Measurements from ENCODE around the gene MRPL52.
A peak's percentile ranks its signal among the peaks of the same experiment; 100 is the strongest.
"Not testable (repeated sequence)": the region's sequence is repeated elsewhere in the genome, so short reads cannot be mapped to it uniquely, and the experiment has no call there.

Gene MRPL52

GRCh38 chr14:22808388-22809209, 21.1 kb upstream of the MRPL52 start:
- DNase-seq (ENCODE audit: low spot score) (no peak), FAIRE-seq (no peak)

GRCh38 chr14:22811722-22812121, 18.0 kb upstream of the MRPL52 start:
- no peak for FAIRE-seq

GRCh38 chr14:22812744-22813143, 16.9 kb upstream of the MRPL52 start:
- no peak for FAIRE-seq
- DNase-seq (ENCODE audit: low spot score), result no peak

More at GRCh38 chr14:22811722-22812121, 18.0 kb upstream of the MRPL52 start:
- no peak for DNase-seq (ENCODE audit: low spot score)

- FAIRE-seq (no peak), DNase-seq (ENCODE audit: low spot score) (no peak)
Measured at GRCh38 chr14:22813145-22813544, 16.5 kb upstream of the MRPL52 start.

GRCh38 chr14:22814373-22814772, 15.3 kb upstream of the MRPL52 start:
- DNase-seq (ENCODE audit: low spot score) (no peak), FAIRE-seq (no peak)

- DNase-seq (ENCODE audit: low spot score) (no peak), FAIRE-seq (no peak)
Measured at GRCh38 chr14:22814941-22815713, 14.6 kb upstream of the MRPL52 start, which contains the start of gene SLC7A7. TSS of gene SLC7A7 (minus strand) at chr14:22815435. CDS start at chr14:22813398, 2,037 bp downstream.

GRCh38 chr14:22819151-22819988, 10.3 kb upstream of the MRPL52 start:
- DNase-seq (ENCODE audit: low spot score), result no peak

GRCh38 chr14:22820731-22821130, 9.0 kb upstream of the MRPL52 start:
- DNase-seq (ENCODE audit: low spot score) (no peak), FAIRE-seq (no peak)

More at GRCh38 chr14:22819151-22819988, 10.3 kb upstream of the MRPL52 start:
- no peak for FAIRE-seq

- FAIRE-seq (no peak), DNase-seq (ENCODE audit: low spot score) (no peak)
Measured at GRCh38 chr14:22821193-22822015, 8.3 kb upstream of the MRPL52 start.

GRCh38 chr14:22822016-22822570, 7.6 kb upstream of the MRPL52 start:
- FAIRE-seq, result no peak

GRCh38 chr14:22822571-22823098, 7.1 kb upstream of the MRPL52 start:
- no peak for FAIRE-seq
- DNase-seq (ENCODE audit: low spot score), result peak; percentile 43

More at GRCh38 chr14:22822016-22822570, 7.6 kb upstream of the MRPL52 start:
- DNase-seq (ENCODE audit: low spot score), result no peak

- peak; percentile 86 for DNase-seq (ENCODE audit: low spot score)
- no peak for FAIRE-seq
Measured at GRCh38 chr14:22824711-22825359, 4.9 kb upstream of the MRPL52 start.

- FAIRE-seq, result not testable (repeated sequence)
Measured at GRCh38 chr14:22829076-22829660, 519 bp upstream of the MRPL52 start.

GRCh38 chr14:22830443-22831010, 840 bp downstream of the MRPL52 start:
- DNase-seq (ENCODE audit: low spot score), result no peak
- no peak for FAIRE-seq

More at GRCh38 chr14:22829076-22829660, 519 bp upstream of the MRPL52 start:
- not testable (repeated sequence) for DNase-seq (ENCODE audit: low spot score)

- FAIRE-seq (no peak), DNase-seq (ENCODE audit: low spot score) (no peak)
Measured at GRCh38 chr14:22835505-22835904, 5.8 kb downstream of the MRPL52 start.

- DNase-seq (ENCODE audit: low spot score), result peak; percentile 78
Measured at GRCh38 chr14:22836301-22837113, 6.8 kb downstream of the MRPL52 start, which contains the start of gene MMP14. TSS of gene MMP14 (plus strand) at chr14:22836585. CDS start at chr14:22836818, 233 bp downstream.

GRCh38 chr14:22837114-22837749, 7.5 kb downstream of the MRPL52 start:
- DNase-seq (ENCODE audit: low spot score) (peak; percentile 72), FAIRE-seq (no peak)

More at GRCh38 chr14:22836301-22837113, 6.8 kb downstream of the MRPL52 start, which contains the start of gene MMP14:
- FAIRE-seq, result no peak

Data from urothelium cell line (cell line).